Measurements from ENCODE around the gene PODXL.
"Not testable (repeated sequence)": the region's sequence is repeated elsewhere in the genome, so short reads cannot be mapped to it uniquely, and the experiment has no call there.

Gene PODXL

GRCh38 chr7:131524115-131524514 lies 32.3 kb downstream of the PODXL start:
- Histone ChIP-seq H3K27me3 (replicated peaks; ENCODE audit: control insufficient read depth, insufficient read depth, low read length) (no peaks in the 10 kb centered on the region; the same call in 1 of the 2 replicates), H3K36me3 (ENCODE audit: control insufficient read depth, insufficient read depth, low read length) (no peaks in the 10 kb centered on the region), H3K4me3 (replicated peaks; ENCODE audit: low read depth, low read length) (no peak overlapping the region)
- TF ChIP-seq CTCF (IDR thresholded peaks at IDR 0.05; ENCODE audit: insufficient read depth, low read length, poor library complexity, severe bottlenecking), result no peak
- DNase-seq (ENCODE audit: extremely low read depth, insufficient read length), result no peak

GRCh38 chr7:131522325-131522930 lies 34.0 kb downstream of the PODXL start:
- Histone ChIP-seq H3K27me3 (replicated peaks; ENCODE audit: control insufficient read depth, insufficient read depth, low read length) (no peaks in the 10 kb centered on the region), H3K36me3 (ENCODE audit: control insufficient read depth, insufficient read depth, low read length) (no peaks in the 10 kb centered on the region), H3K4me3 (replicated peaks; ENCODE audit: low read depth, low read length) (peak overlapping the region; percentile 3; the same call in 1 of the 2 replicates)
- TF ChIP-seq CTCF (IDR thresholded peaks at IDR 0.05; ENCODE audit: insufficient read depth, low read length, poor library complexity, severe bottlenecking), result no peak
- no peak for DNase-seq (ENCODE audit: extremely low read depth, insufficient read length)

- no peak overlapping the region for H3K4me3 ChIP-seq (replicated peaks; ENCODE audit: low read depth, low read length)
Observed at GRCh38 chr7:131521651-131522163, 34.7 kb downstream of the PODXL start.

GRCh38 chr7:131518626-131519025 lies 37.8 kb downstream of the PODXL start:
- Histone ChIP-seq H3K27me3 (replicated peaks; ENCODE audit: control insufficient read depth, insufficient read depth, low read length) (no peaks in the 10 kb centered on the region), H3K4me3 (replicated peaks; ENCODE audit: low read depth, low read length) (no peak overlapping the region), H3K36me3 (ENCODE audit: control insufficient read depth, insufficient read depth, low read length) (no peaks in the 10 kb centered on the region)
- DNase-seq (ENCODE audit: extremely low read depth, insufficient read length), result no peak
- TF ChIP-seq CTCF (IDR thresholded peaks at IDR 0.05; ENCODE audit: insufficient read depth, low read length, poor library complexity, severe bottlenecking), result no peak

More at GRCh38 chr7:131521651-131522163, 34.7 kb downstream of the PODXL start:
- DNase-seq (ENCODE audit: extremely low read depth, insufficient read length), result no peak
- TF ChIP-seq CTCF (IDR thresholded peaks at IDR 0.05; ENCODE audit: insufficient read depth, low read length, poor library complexity, severe bottlenecking), result no peak
- no peaks in the 10 kb centered on the region for H3K36me3 ChIP-seq (ENCODE audit: control insufficient read depth, insufficient read depth, low read length)
- H3K27me3 ChIP-seq (replicated peaks; ENCODE audit: control insufficient read depth, insufficient read depth, low read length), result no peaks in the 10 kb centered on the region

GRCh38 chr7:131517218-131517923 lies 39.1 kb downstream of the PODXL start:
- no peak for DNase-seq (ENCODE audit: extremely low read depth, insufficient read length)
- Histone ChIP-seq H3K27me3 (replicated peaks; ENCODE audit: control insufficient read depth, insufficient read depth, low read length) (no peaks in the 10 kb centered on the region), H3K36me3 (ENCODE audit: control insufficient read depth, insufficient read depth, low read length) (no peaks in the 10 kb centered on the region), H3K4me3 (replicated peaks; ENCODE audit: low read depth, low read length) (no peak overlapping the region)
- no peak for TF ChIP-seq CTCF (IDR thresholded peaks at IDR 0.05; ENCODE audit: insufficient read depth, low read length, poor library complexity, severe bottlenecking)

GRCh38 chr7:131515471-131515870 lies 41.0 kb downstream of the PODXL start:
- not testable (repeated sequence) for H3K4me3 ChIP-seq (replicated peaks; ENCODE audit: low read depth, low read length); H3K36me3 ChIP-seq (ENCODE audit: control insufficient read depth, insufficient read depth, low read length); H3K27me3 ChIP-seq (replicated peaks; ENCODE audit: control insufficient read depth, insufficient read depth, low read length); DNase-seq (ENCODE audit: extremely low read depth, insufficient read length)
